K562 (cell line): ENCODE measurements around the gene OR2F2. TPM values are rescaled to one million over a fixed set of nuclear protein-coding genes. Genes with fewer than 3 reads are reported as not detected.

Experiments used
- ARID2 ChIP-seq: fragments of 450-650 bp; IDR thresholded peaks from 2 replicates; pipeline ENCODE4 v1.6.1; 2017; ENCODE audit warnings: antibody characterized with exemption, mild to moderate bottlenecking
- BDP1 ChIP-seq: IDR thresholded peaks from 3 replicates; pipeline ENCODE4 v1.6.1; 2011; ENCODE audit not compliant: insufficient read length, insufficient read depth
- BRCA1 ChIP-seq, 2 experiments: fragments of 450-650 bp in 1 of 2; sonication (generic) in 1 of 2; formaldehyde crosslinking in 1 of 2; IDR thresholded peaks; 2 replicates each; pipeline versions ENCODE4 v1.5.0 to v1.6.1; 2017 to 2020; ENCODE audit warnings: mild to moderate bottlenecking in 1 of 2, missing genetic modification reagents in 1 of 2
- CBX3 ChIP-seq, 2 experiments: IDR thresholded peaks; 1 replicate in 1 of 2; 2 replicates in 1 of 2; pipeline ENCODE4 v1.6.1; 2012; ENCODE audit warnings: inconsistent platforms in 2 of 2, low read length in 2 of 2, borderline replicate concordance in 1 of 2, control low read depth in 1 of 2
- CBX8 ChIP-seq: fragments of 200-600 bp; sonication (generic); IDR thresholded peaks from 2 replicates; pipeline ENCODE4 v1.6.1; 2012; ENCODE audit warnings: borderline replicate concordance, mixed run types, low read depth, mild to moderate bottlenecking, moderate library complexity, mixed read lengths, low read length, control low read depth, inconsistent platforms; ENCODE audit not compliant: poor library complexity, severe bottlenecking; ENCODE audit errors: extremely low read depth
- CEBPZ ChIP-seq: fragments of 150-350 bp; IDR thresholded peaks from 2 replicates; pipeline ENCODE4 v1.6.1; 2014; ENCODE audit warnings: low read depth, mild to moderate bottlenecking, low read length, borderline replicate concordance
- DLX4 ChIP-seq: fragments of 250-450 bp; sonication (Bioruptor Pico); IDR thresholded peaks from 2 replicates; pipeline ENCODE4 v1.6.1; 2021; ENCODE audit warnings: mild to moderate bottlenecking
- E2F1 ChIP-seq: sonication (generic); formaldehyde crosslinking; IDR thresholded peaks from 2 replicates; pipeline ENCODE4 v1.8.1; 2023; ENCODE audit warnings: mild to moderate bottlenecking, missing genetic modification reagents, moderate library complexity
- EZH2 ChIP-seq: IDR thresholded peaks from 2 replicates; pipeline ENCODE4 v1.6.1; 2012; ENCODE audit warnings: low read depth, mild to moderate bottlenecking, inconsistent platforms, low read length, borderline replicate concordance
- HMBOX1 ChIP-seq: sonication (generic); IDR thresholded peaks from 2 replicates; pipeline ENCODE4 v1.6.1; 2016
- MCM3 ChIP-seq: fragments of 450-650 bp; IDR thresholded peaks from 2 replicates; pipeline ENCODE4 v1.6.1; 2016
- MIER1 ChIP-seq: fragments of 450-650 bp; IDR thresholded peaks from 2 replicates; pipeline ENCODE4 v1.6.1; 2016; ENCODE audit warnings: antibody characterized with exemption, mild to moderate bottlenecking, low read depth
- NR2C2 ChIP-seq, 2 experiments: fragments of 200-800 bp in 1 of 2; sonication (Bioruptor generic) in 1 of 2; sonication (generic) in 1 of 2; formaldehyde crosslinking in 1 of 2; IDR thresholded peaks; 2 replicates each; pipeline versions ENCODE4 v1.6.1 to v1.8.0; 2016 to 2022; ENCODE audit warnings: mild to moderate bottlenecking in 1 of 2, missing compliant biosample characterization in 1 of 2, missing genetic modification characterization in 1 of 2, missing genetic modification reagents in 1 of 2
- POLR2B ChIP-seq: fragments of 450-650 bp; IDR thresholded peaks from 2 replicates; pipeline ENCODE4 v1.6.1; 2018; ENCODE audit warnings: low read depth; ENCODE audit not compliant: partially characterized antibody
- ZBTB1 ChIP-seq: sonication (generic); formaldehyde crosslinking; IDR thresholded peaks from 2 replicates; pipeline ENCODE4 v1.8.1; 2023; ENCODE audit warnings: missing genetic modification reagents, low read depth, mild to moderate bottlenecking, borderline replicate concordance
- ZNF518B ChIP-seq: fragments of 250-450 bp; sonication (Bioruptor Pico); IDR thresholded peaks from 2 replicates; pipeline ENCODE4 v1.5.0; 2021; ENCODE audit warnings: mild to moderate bottlenecking, moderate library complexity
- polyA plus RNA-seq, 8 experiments: library from polyadenylated mRNA; depleted of rRNA in 4 of 8; stranded (reverse) in 5 of 8; unstranded in 3 of 8; fragments of >200 nt; fragmentation: Nextera tagmentation in 2 of 8; fragmentation: Illumina TruSeq in 1 of 8; extraction: Ambion mirVana in 2 of 8; extraction: Trizol in 1 of 8; gene quantifications; 2 replicates each; pipeline versions ENCODE4 v1.2.1 to v1.2.3, GENCODE V29; 2011 to 2014; ENCODE audit warnings: inconsistent platforms in 1 of 8, missing spikeins in 1 of 8
- total RNA-seq, 7 experiments: library from RNA; depleted of rRNA in 6 of 7; stranded (reverse); fragments of >200 nt in 6 of 7; fragmentation: Illumina TruSeq in 2 of 7; extraction: Trizol in 2 of 7; gene quantifications; 2 replicates each; pipeline versions ENCODE4 v1.2.1 to v1.2.3, GENCODE V29; 2011 to 2021; ENCODE audit warnings: low replicate concordance in 1 of 7

Gene OR2F2
- total and polyA plus RNA-seq, 9 of the 15 experiments (the other 6 are each of a cell fraction or from before 2014, with no cell fraction given): not detected

GRCh38 chr7:143901668-143902331, 33.2 kb upstream of the OR2F2 start, which contains the start of gene TCAF1 (continued):
- TF ChIP-seq ZNF518B (CRISPR knock-in tag) (no peak), E2F1 (CRISPR knock-in tag) (peak; percentile 35; the same call in 1 of the 2 replicates), ZBTB1 (CRISPR knock-in tag) (peak; percentile 73; the same call in 1 of the 2 replicates), BDP1 (no peak), CBX3 (IDR thresholded peaks at IDR 0.05; ENCODE audit: borderline replicate concordance in 1 of 2, low read length in 2 of 2) (peak in 1 of 2 experiments; percentile 48; a peak in 1 of 3 replicates), POLR2B (peak; percentile 96), ARID2 (peak; percentile 6; the same call in 1 of the 2 replicates), CBX8 (no peak), NR2C2 (CRISPR knock-in tag; IDR thresholded peaks at IDR 0.05) (0 out of 2 replicates have a peak, but pooled peaks have one; percentile 44), NR2C2 (tag; IDR thresholded peaks at IDR 0.05) (peak; percentile 89), CEBPZ (no peak), HMBOX1 (no peak; the same call in 1 of the 2 replicates), MIER1 (0 out of 2 replicates have a peak, but pooled peaks have one; percentile 55), MCM3 (no peak), DLX4 (CRISPR knock-in tag) (no peak), BRCA1 (IDR thresholded peaks at IDR 0.05) (no peak), BRCA1 (CRISPR knock-in tag; IDR thresholded peaks at IDR 0.05) (no peak), EZH2 (no peak)
